Glutamatergic neuron (in vitro differentiated cells): ENCODE data around the gene PEX5L. TPM values are rescaled to one million over a fixed set of nuclear protein-coding genes. Genes with fewer than 3 reads are reported as not detected.

Experiments
- DNase-seq: peaks from one replicate; pipeline ENCODE4 v3.0.0; 2022
- H3K27ac Mint-ChIP-seq: one replicate; pipeline ENCODE4 v1.8.0; 2020; ENCODE audit warnings: mild to moderate bottlenecking, mixed read lengths, inconsistent platforms; ENCODE audit not compliant: unreplicated experiment
- H3K27me3 Mint-ChIP-seq: one replicate; pipeline ENCODE4 v1.8.0; 2020; ENCODE audit warnings: mild to moderate bottlenecking, moderate library complexity, mixed read lengths, inconsistent platforms; ENCODE audit not compliant: unreplicated experiment
- H3K36me3 Mint-ChIP-seq: one replicate; pipeline ENCODE4 v1.8.0; 2020; ENCODE audit warnings: mild to moderate bottlenecking, mixed read lengths, inconsistent platforms; ENCODE audit not compliant: unreplicated experiment
- H3K4me1 Mint-ChIP-seq: one replicate; pipeline ENCODE4 v1.8.0; 2020; ENCODE audit warnings: mild to moderate bottlenecking, low read depth, mixed read lengths, inconsistent platforms; ENCODE audit not compliant: unreplicated experiment
- H3K4me3 Mint-ChIP-seq: one replicate; pipeline ENCODE4 v1.8.0; 2020; ENCODE audit warnings: mild to moderate bottlenecking, mixed read lengths, inconsistent platforms; ENCODE audit not compliant: unreplicated experiment
- H3K9me3 Mint-ChIP-seq: one replicate; pipeline ENCODE4 v1.8.0; 2020; ENCODE audit warnings: mild to moderate bottlenecking, moderate library complexity, mixed read lengths, inconsistent platforms; ENCODE audit not compliant: unreplicated experiment
- CTCF ChIP-seq: fragments of 200-600 bp; sonication (generic); IDR thresholded peaks from one replicate; pipeline ENCODE4 v1.5.0; 2021; ENCODE audit not compliant: partially characterized antibody, unreplicated experiment
- total RNA-seq: library from RNA; stranded (reverse); fragmentation: NEBNext Ultra II Directional; extraction: Animal tissue kit (Norgen Biotek cat#: 25700); gene quantifications from one replicate; pipeline ENCODE4 v1.2.1, GENCODE V29; 2021; ENCODE audit not compliant: unreplicated experiment

PEX5L gene
- total RNA-seq, 1 donor from 2014 or later, result 41.0 TPM

DNA sequence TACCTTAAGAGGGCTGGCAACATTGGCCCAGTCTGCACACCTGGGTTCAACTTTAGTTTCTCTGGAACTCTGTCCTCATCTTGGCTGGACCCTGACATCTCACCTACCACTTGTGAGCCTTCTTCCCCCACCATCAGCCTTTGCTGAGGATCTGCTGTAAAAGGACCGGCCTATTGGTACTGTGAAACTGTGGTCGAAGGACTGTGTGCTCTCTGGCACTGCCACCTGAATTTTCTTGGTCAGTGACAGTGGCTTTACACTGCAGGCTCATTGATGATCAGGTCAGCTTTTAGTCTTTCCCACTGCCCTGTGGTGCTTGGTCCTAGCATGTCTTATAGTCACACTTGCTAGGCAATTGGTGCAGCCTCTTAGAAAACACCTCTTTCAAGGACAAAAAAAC, 86.9 kb downstream of the PEX5L start:
- H3K9me3 Mint-ChIP-seq, result peaks cover 2% of the 10 kb centered on the region
- peaks cover 3% of the 10 kb centered on the region for H3K27me3 Mint-ChIP-seq
- peaks cover 28% of the 10 kb centered on the region for H3K4me1 Mint-ChIP-seq
- no peak overlapping the region for H3K4me3 Mint-ChIP-seq
- DNase-seq, result no peak
- H3K27ac Mint-ChIP-seq, result peak overlapping the region; percentile 86
- no peaks in the 10 kb centered on the region for H3K36me3 Mint-ChIP-seq
- TF ChIP-seq CTCF, result no peak

DNA sequence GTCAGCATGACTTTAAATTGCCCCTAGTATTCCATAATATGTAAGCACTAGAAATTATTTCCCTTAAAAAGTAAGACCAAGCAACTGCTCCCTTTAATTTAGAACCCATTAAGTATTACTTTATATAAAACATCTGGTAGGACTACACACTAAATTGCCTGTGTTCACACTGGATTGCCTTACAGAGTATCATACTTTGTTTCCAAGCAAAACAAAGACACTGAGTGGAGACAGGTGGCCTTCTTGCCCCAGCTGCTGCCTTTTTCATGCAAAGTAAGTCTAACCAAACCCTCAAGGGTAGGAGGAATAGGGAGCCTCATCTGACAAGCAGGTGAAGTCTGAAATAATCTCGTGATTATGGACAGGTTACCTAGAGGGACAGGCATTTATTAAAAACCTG, 87.3 kb downstream of the PEX5L start:
- peak overlapping the region; percentile 42 for H3K4me3 Mint-ChIP-seq
- H3K27me3 Mint-ChIP-seq, result peaks cover 3% of the 10 kb centered on the region
- no peak for TF ChIP-seq CTCF
- peaks cover 28% of the 10 kb centered on the region for H3K4me1 Mint-ChIP-seq
- no peak for DNase-seq
- H3K9me3 Mint-ChIP-seq, result peaks cover 2% of the 10 kb centered on the region
- H3K36me3 Mint-ChIP-seq, result no peaks in the 10 kb centered on the region
- H3K27ac Mint-ChIP-seq, result peak overlapping the region; percentile 86

DNA sequence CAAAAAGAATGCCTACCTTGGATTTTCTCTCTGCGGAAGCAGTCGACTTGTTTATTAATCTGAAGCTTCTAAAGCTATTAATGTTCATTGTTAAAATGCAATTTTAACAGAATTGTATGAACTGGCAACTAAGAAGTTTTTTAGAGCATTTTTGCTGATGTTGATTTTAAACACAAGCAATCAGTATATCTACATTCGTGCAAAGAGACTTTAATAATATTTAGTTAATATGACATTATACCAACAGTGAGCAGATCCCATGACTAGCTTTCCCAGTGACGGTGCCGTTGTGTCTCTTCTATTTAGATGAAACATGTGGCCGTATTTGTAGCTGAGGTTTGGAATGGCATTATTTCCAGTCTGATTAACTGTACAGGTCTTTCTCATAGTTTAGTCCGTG, 88.0 kb downstream of the PEX5L start:
- TF ChIP-seq CTCF, result no peak
- Mint-ChIP-seq H3K36me3 (no peaks in the 10 kb centered on the region), H3K27me3 (peaks cover 4% of the 10 kb centered on the region), H3K4me3 (no peak overlapping the region), H3K4me1 (peaks cover 29% of the 10 kb centered on the region), H3K27ac (peak overlapping the region; percentile 76), H3K9me3 (peaks cover 2% of the 10 kb centered on the region)
- DNase-seq, result no peak

DNA sequence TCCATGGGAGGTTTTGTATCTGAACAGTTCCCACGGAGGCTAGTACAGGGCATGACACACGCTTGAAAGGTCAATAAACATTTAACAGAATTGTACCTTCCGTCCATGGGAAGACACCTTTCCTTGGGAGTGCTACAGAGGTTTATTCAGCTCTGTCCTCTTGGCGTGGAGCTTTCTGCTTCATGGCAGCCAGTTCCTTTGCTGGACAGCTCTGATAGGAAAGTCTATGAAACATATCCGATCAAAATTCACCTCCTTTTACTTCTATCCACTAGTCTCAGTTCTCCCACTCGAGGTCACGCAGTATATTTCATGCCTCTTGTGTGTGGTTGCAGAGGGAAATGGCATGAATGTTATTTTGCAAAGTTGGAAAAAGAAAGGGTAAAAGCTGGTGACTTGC, 91.2 kb downstream of the PEX5L start:
- no peak overlapping the region for H3K27ac Mint-ChIP-seq
- TF ChIP-seq CTCF, result no peak

GRCh38 chr3:179943117-179943880, 93.4 kb downstream of the PEX5L start:
- Mint-ChIP-seq H3K9me3 (no peaks in the 10 kb centered on the region), H3K4me1 (peaks cover 13% of the 10 kb centered on the region), H3K27ac (no peak overlapping the region), H3K27me3 (peaks cover 2% of the 10 kb centered on the region), H3K4me3 (no peak overlapping the region), H3K36me3 (no peaks in the 10 kb centered on the region)
- TF ChIP-seq CTCF, result no peak
- no peak for DNase-seq

More for the DNA sequence above, 91.2 kb downstream of the PEX5L start:
- no peaks in the 10 kb centered on the region for H3K36me3 Mint-ChIP-seq
- no peak overlapping the region for H3K4me3 Mint-ChIP-seq
- peaks cover 2% of the 10 kb centered on the region for H3K9me3 Mint-ChIP-seq
- no peak for DNase-seq
- peaks cover 26% of the 10 kb centered on the region for H3K4me1 Mint-ChIP-seq
- peaks cover 2% of the 10 kb centered on the region for H3K27me3 Mint-ChIP-seq
